ENCODE results near the gene SLC35A5. TPM values are rescaled to one million over a fixed set of nuclear protein-coding genes. Genes with fewer than 3 reads are reported as not detected.

Gene SLC35A5
- total and polyA plus RNA-seq, 7 experiments from 2014 or later = 10.4 to 24.6 (median 20.6) TPM

- intact Hi-C loops (cut with micrococcal nuclease) = no loop called here
- Mint-ChIP-seq H3K4me1 (peaks cover 0 to 13% (median 0%) of the 10 kb centered on the region in 7 donors), H3K4me3 (no peak overlapping the region), H3K9me3 (no peaks in the 10 kb centered on the region), H3K27ac (no peak overlapping the region), H3K36me3 (no peaks in the 10 kb centered on the region), H3K27me3 (peaks cover 0 to 8% (median 0%) of the 10 kb centered on the region in 5 donors)
- Histone ChIP-seq H3K9me3 (ENCODE audit: control insufficient read depth in 2 of 3, low read length in 3 of 3) (no peaks in the 10 kb centered on the region), H3K4me1 (ENCODE audit: control insufficient read depth in 2 of 2, insufficient read depth in 2 of 2, low read length in 2 of 2) (no peaks in the 10 kb centered on the region), H3K27me3 (ENCODE audit: control insufficient read depth in 2 of 2, insufficient read depth in 2 of 2, low read length in 2 of 2) (no peaks in the 10 kb centered on the region), H3K36me3 (ENCODE audit: control insufficient read depth in 2 of 3, insufficient read depth in 3 of 3, low read length in 3 of 3) (no peaks in the 10 kb centered on the region), H3K27ac (ENCODE audit: low read depth, low read length) (no peak overlapping the region), H3K4me3 (ENCODE audit: low read length) (no peak overlapping the region)
- ChIA-PET CTCF (no interaction called here), POLR2A (no interaction called here)
- ATAC-seq (no peak), DNase-seq (no peak)
Measured at GRCh38 chr3:112633191-112633590, 71.3 kb downstream of the SLC35A5 start.

GRCh38 chr3:112633757-112634156 is 71.9 kb downstream of the SLC35A5 start:
- no peak overlapping the region for H3K4me3 ChIP-seq (ENCODE audit: low read length)
- ATAC-seq (no peak), DNase-seq (no peak)
- POLR2A ChIA-PET = no interaction called here
- no peaks in the 10 kb centered on the region for H3K36me3 Mint-ChIP-seq
- CTCF ChIA-PET = no interaction called here
- no peak overlapping the region for H3K4me3 Mint-ChIP-seq
- no peak overlapping the region for H3K27ac Mint-ChIP-seq
- H3K27me3 Mint-ChIP-seq = peaks cover 0 to 8% (median 0%) of the 10 kb centered on the region in 5 donors
- H3K9me3 ChIP-seq (ENCODE audit: control insufficient read depth in 2 of 3, low read length in 3 of 3) = no peaks in the 10 kb centered on the region
- H3K27ac ChIP-seq (ENCODE audit: low read depth, low read length) = no peak overlapping the region
- no peaks in the 10 kb centered on the region for H3K4me1 ChIP-seq (ENCODE audit: control insufficient read depth in 2 of 2, insufficient read depth in 2 of 2, low read length in 2 of 2)
- no peaks in the 10 kb centered on the region for H3K36me3 ChIP-seq (ENCODE audit: control insufficient read depth in 2 of 3, insufficient read depth in 3 of 3, low read length in 3 of 3)
- peaks cover 0 to 13% (median 0%) of the 10 kb centered on the region in 7 donors for H3K4me1 Mint-ChIP-seq
- H3K27me3 ChIP-seq (ENCODE audit: control insufficient read depth in 2 of 2, insufficient read depth in 2 of 2, low read length in 2 of 2) = no peaks in the 10 kb centered on the region
- intact Hi-C loops (cut with micrococcal nuclease) = no loop called here
- H3K9me3 Mint-ChIP-seq = no peaks in the 10 kb centered on the region

DNA sequence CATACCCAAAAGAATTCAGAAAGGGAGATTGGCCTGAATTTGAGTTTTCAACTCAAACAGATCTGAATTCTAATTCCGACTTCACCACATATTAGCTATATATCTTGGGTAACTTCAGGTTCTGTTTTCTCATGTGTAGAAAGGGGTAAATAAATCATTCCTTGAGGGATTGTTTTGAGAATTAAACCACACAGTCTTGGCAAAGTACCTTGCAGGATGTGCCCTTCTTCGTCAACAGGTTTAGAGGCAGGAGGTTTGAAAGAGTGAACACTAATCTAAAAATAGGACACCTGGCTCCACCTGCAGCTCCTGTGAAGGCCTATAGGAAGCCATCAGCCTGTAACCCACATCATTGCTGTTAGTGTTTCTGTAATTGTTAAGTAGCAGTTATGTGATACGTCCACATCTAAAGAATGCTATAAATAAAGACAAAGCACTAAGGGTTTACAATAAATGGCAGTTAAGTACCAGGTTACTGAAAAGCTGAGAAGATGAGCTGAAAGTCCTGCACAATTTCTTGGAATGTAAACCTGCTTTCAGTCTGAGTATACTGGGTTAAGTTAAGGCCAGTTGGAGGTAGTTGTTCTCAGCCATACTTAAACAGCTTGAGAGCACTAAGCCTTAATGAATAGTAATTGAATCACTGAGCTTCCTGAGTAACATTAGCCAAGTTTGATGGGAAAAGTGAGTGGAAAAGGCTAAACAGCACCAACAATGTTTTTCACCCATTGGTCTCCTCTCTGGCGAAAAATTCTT is 73.1 kb downstream of the SLC35A5 start:
- Mint-ChIP-seq H3K4me3 (no peak overlapping the region), H3K9me3 (no peaks in the 10 kb centered on the region), H3K36me3 (no peaks in the 10 kb centered on the region), H3K27ac (no peak overlapping the region), H3K27me3 (peaks cover 0 to 8% (median 0%) of the 10 kb centered on the region in 5 donors), H3K4me1 (peaks cover 0 to 8% (median 0%) of the 10 kb centered on the region in 7 donors)
- H3K36me3 ChIP-seq (ENCODE audit: control insufficient read depth in 2 of 3, insufficient read depth in 3 of 3, low read length in 3 of 3) = no peaks in the 10 kb centered on the region
- no peaks in the 10 kb centered on the region for H3K27me3 ChIP-seq (ENCODE audit: control insufficient read depth in 2 of 2, insufficient read depth in 2 of 2, low read length in 2 of 2)
- DNase-seq = no peak
- H3K4me1 ChIP-seq (ENCODE audit: control insufficient read depth in 2 of 2, insufficient read depth in 2 of 2, low read length in 2 of 2) = no peaks in the 10 kb centered on the region
- no peak overlapping the region for H3K4me3 ChIP-seq (ENCODE audit: low read length)
- CTCF ChIA-PET = interaction anchor here (0.7 kb wide), 1 partner anchor 653 kb away, joined by 3 read pairs; no protein-coding TSS in a partner anchor
- POLR2A ChIA-PET = interaction anchor here (0.6 kb wide), 1 partner anchor 17 kb away, joined by 3 read pairs; no protein-coding TSS in a partner anchor
- intact Hi-C loops (cut with micrococcal nuclease) = no loop called here
- H3K27ac ChIP-seq (ENCODE audit: low read depth, low read length) = no peak overlapping the region
- ATAC-seq = no peak
- H3K9me3 ChIP-seq (ENCODE audit: control insufficient read depth in 2 of 3, low read length in 3 of 3) = no peaks in the 10 kb centered on the region

Other genes starting within 250 kb of the SLC35A5 start
- gene CD200, start 228.9 kb upstream of the SLC35A5 start, total RNA-seq = 1 to 10 TPM; 2.5 to 9.1 (median 2.9) TPM
- 1 to 10 TPM; 2.5 to 3.0 TPM for gene CD200, start 228.9 kb upstream of the SLC35A5 start, polyA plus RNA-seq
- 10 to 100 TPM; 15.6 to 29.5 (median 26.1) TPM for gene BTLA, start 62.6 kb upstream of the SLC35A5 start, total RNA-seq
- 10 to 100 TPM; 13.3 to 18.5 TPM for gene BTLA, start 62.6 kb upstream of the SLC35A5 start, polyA plus RNA-seq
- gene ATG3, start 83 bp upstream of the SLC35A5 start, total RNA-seq = 10 to 100 TPM; 35.1 to 65.8 (median 50.3) TPM
- 10 to 100 TPM; 70.9 to 75.8 TPM for gene ATG3, start 83 bp upstream of the SLC35A5 start, polyA plus RNA-seq
- gene CCDC80, start 79.1 kb downstream of the SLC35A5 start, total RNA-seq = under 1 TPM in 2 of 5 experiments, not detected in 3; 0.05 to 0.12 TPM
- under 1 TPM in 1 of 2 donors, not detected in 1; 0.08 TPM for gene CCDC80, start 79.1 kb downstream of the SLC35A5 start, polyA plus RNA-seq